ENCODE results near the gene ZBTB24.

DNA sequence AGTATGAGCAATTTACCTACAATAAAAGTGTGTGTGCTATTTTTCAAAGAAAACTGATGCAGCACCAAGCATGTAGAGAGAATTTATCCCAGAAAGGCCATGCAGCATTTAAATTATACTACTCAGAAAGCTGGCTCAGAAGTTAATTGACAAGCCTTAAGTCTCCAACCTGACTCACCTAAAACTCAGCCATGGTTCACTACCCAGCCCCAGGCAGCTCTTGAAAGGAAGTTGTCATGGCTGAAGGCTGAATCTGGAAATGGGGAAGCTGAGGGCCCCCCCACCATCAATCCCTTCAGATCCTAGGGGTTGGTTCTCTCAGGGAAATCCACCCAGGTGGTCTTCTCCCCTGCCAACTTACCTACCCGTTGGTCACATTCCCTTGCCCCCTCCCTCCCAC is 62.3 kb downstream of the ZBTB24 start:
- TF ChIP-seq EZH2 (IDR thresholded peaks at IDR 0.05; ENCODE audit: insufficient read depth, poor library complexity, severe bottlenecking) (no peak), EZH2phosphoT487 (IDR thresholded peaks at IDR 0.05; ENCODE audit: insufficient read depth, low read depth) (no peak)
